ENCODE results near the gene KRT8. TPM values are rescaled to one million over a fixed set of nuclear protein-coding genes. Genes with fewer than 3 reads are reported as not detected.

The KRT8 gene
- total RNA-seq, 2 donors from 2014 or later = 0.33 TPM; not detected in 1

DNA sequence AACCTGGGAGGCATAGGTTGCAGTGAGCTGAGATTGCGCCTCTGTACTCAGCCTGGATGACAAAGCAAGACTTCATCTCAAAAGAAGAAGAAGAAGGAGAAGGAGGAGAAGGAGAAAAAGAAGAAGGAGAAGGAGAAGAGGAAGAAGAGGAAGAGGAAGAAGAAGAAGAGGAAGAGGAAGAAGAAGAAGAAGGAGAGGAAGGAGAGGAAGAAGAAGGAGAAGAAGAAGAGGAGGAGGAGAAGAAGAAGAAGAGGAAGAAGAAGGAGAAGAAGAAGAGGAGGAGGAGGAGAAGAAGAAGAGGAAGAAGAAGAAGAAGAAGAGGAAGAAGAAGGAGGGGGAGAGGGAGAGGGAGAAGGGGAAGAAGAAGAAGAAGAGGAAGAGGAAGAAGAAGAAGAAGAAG, 12.9 kb upstream of the KRT8 start:
- no peak for DNase-seq (ENCODE audit: low spot score)
- ATAC-seq = no peak
- H3K36me3 Mint-ChIP-seq = no peaks in the 10 kb centered on the region
- no peaks in the 10 kb centered on the region for H3K9me3 Mint-ChIP-seq
- peaks cover 0 to 12% of the 10 kb centered on the region in 2 donors for H3K27me3 Mint-ChIP-seq
- no peak overlapping the region for H3K4me3 Mint-ChIP-seq
- H3K27ac Mint-ChIP-seq = no peak overlapping the region
- no peaks in the 10 kb centered on the region for H3K4me1 Mint-ChIP-seq (ENCODE audit: low read depth in 2 of 2)

- no peak for ATAC-seq
These were observed 11.3 kb upstream of the KRT8 start for GRCh38 chr12:52916216-52916615.

DNA sequence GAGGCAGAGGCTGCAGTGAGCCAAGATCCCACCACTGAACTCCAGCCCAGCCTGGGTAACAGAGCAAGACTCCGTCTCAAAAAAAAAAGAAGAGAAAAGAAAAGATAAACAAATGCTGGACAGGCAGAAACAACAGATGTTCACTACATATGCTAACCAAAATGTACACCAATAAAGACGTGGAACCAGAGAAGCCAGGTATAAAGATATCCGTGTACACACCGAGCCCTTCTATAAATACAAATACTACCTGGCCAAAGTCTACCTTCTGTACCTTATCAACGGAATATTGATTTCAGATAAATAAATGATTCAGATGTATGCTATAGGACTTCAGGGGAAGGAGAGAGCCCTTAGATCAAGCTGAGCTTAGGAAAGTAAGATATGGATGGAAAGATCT, 10.8 kb upstream of the KRT8 start:
- H3K4me1 Mint-ChIP-seq (ENCODE audit: low read depth in 2 of 2) = no peaks in the 10 kb centered on the region
- no peak for ATAC-seq
- no peak for DNase-seq (ENCODE audit: low spot score)
- no peak overlapping the region for H3K27ac Mint-ChIP-seq
- no peaks in the 10 kb centered on the region for H3K36me3 Mint-ChIP-seq
- no peak overlapping the region for H3K4me3 Mint-ChIP-seq
- H3K9me3 Mint-ChIP-seq = no peaks in the 10 kb centered on the region
- peaks cover 0 to 12% of the 10 kb centered on the region in 2 donors for H3K27me3 Mint-ChIP-seq

More at GRCh38 chr12:52916216-52916615, 11.3 kb upstream of the KRT8 start:
- H3K9me3 Mint-ChIP-seq = no peaks in the 10 kb centered on the region
- no peak overlapping the region for H3K27ac Mint-ChIP-seq
- H3K27me3 Mint-ChIP-seq = peaks cover 0 to 12% of the 10 kb centered on the region in 2 donors
- no peaks in the 10 kb centered on the region for H3K36me3 Mint-ChIP-seq
- no peak for DNase-seq (ENCODE audit: low spot score)
- no peak overlapping the region for H3K4me3 Mint-ChIP-seq
- H3K4me1 Mint-ChIP-seq (ENCODE audit: low read depth in 2 of 2) = no peaks in the 10 kb centered on the region

GRCh38 chr12:52914576-52915121, 9.8 kb upstream of the KRT8 start:
- ATAC-seq (no peak), DNase-seq (ENCODE audit: low spot score) (no peak)
- Mint-ChIP-seq H3K36me3 (no peaks in the 10 kb centered on the region), H3K4me1 (ENCODE audit: low read depth in 2 of 2) (no peaks in the 10 kb centered on the region), H3K9me3 (no peaks in the 10 kb centered on the region), H3K27me3 (peaks cover 0 to 12% of the 10 kb centered on the region in 2 donors), H3K4me3 (no peak overlapping the region), H3K27ac (no peak overlapping the region)

DNA sequence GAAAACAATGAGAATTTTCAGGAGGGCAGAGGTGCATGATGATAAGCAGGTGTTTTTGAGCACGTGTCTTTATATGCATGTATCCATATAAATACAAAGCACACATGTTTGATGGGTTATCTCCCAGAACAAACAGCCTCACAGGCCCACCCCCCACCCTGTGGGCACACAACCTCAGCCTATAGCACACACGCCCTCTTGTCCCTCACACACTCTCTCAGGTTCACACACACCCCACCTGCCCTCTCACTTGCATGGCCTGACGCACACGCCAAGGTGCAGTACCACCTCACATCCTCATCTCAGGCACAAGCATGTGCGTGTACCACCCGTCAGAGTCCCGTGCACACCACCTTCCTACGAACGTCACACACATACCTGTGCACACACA, 8.6 kb upstream of the KRT8 start:
- H3K4me1 Mint-ChIP-seq (ENCODE audit: low read depth in 2 of 2) = no peaks in the 10 kb centered on the region
- H3K27me3 Mint-ChIP-seq = peaks cover 2 to 11% of the 10 kb centered on the region in 2 donors
- H3K36me3 Mint-ChIP-seq = no peaks in the 10 kb centered on the region
- H3K4me3 Mint-ChIP-seq = no peak overlapping the region
- H3K9me3 Mint-ChIP-seq = no peaks in the 10 kb centered on the region
- DNase-seq (ENCODE audit: low spot score) = no peak
- ATAC-seq = peak in 1 of 2 donors; percentile 33
- no peak overlapping the region for H3K27ac Mint-ChIP-seq

GRCh38 chr12:52912711-52913430, 8.0 kb upstream of the KRT8 start:
- Mint-ChIP-seq H3K27me3 (peaks cover 6 to 13% of the 10 kb centered on the region in 2 donors), H3K27ac (no peak overlapping the region), H3K36me3 (no peaks in the 10 kb centered on the region), H3K9me3 (no peaks in the 10 kb centered on the region), H3K4me1 (ENCODE audit: low read depth in 2 of 2) (no peaks in the 10 kb centered on the region), H3K4me3 (no peak overlapping the region)
- ATAC-seq (no peak), DNase-seq (ENCODE audit: low spot score) (no peak)

- Mint-ChIP-seq H3K27me3 (peaks cover 6 to 13% of the 10 kb centered on the region in 2 donors), H3K27ac (no peak overlapping the region), H3K4me3 (no peak overlapping the region), H3K36me3 (no peaks in the 10 kb centered on the region), H3K9me3 (no peaks in the 10 kb centered on the region), H3K4me1 (ENCODE audit: low read depth in 2 of 2) (peaks cover 0 to 3% of the 10 kb centered on the region in 2 donors)
- DNase-seq (ENCODE audit: low spot score) (no peak), ATAC-seq (no peak)
These were observed 5.5 kb upstream of the KRT8 start for GRCh38 chr12:52910248-52910883.

- Mint-ChIP-seq H3K27me3 (peaks cover 6 to 12% of the 10 kb centered on the region in 2 donors), H3K4me3 (no peak overlapping the region), H3K27ac (no peak overlapping the region), H3K4me1 (ENCODE audit: low read depth in 2 of 2) (peaks cover 0 to 3% of the 10 kb centered on the region in 2 donors), H3K9me3 (no peaks in the 10 kb centered on the region), H3K36me3 (no peaks in the 10 kb centered on the region)
- ATAC-seq = no peak
- DNase-seq (ENCODE audit: low spot score) = no peak
These were observed 4.9 kb upstream of the KRT8 start for GRCh38 chr12:52909796-52910195.

GRCh38 chr12:52909331-52909730, 4.5 kb upstream of the KRT8 start:
- ATAC-seq (no peak), DNase-seq (ENCODE audit: low spot score) (no peak)
- Mint-ChIP-seq H3K27ac (no peak overlapping the region), H3K27me3 (peaks cover 6 to 10% of the 10 kb centered on the region in 2 donors), H3K36me3 (no peaks in the 10 kb centered on the region), H3K4me3 (no peak overlapping the region), H3K9me3 (no peaks in the 10 kb centered on the region), H3K4me1 (ENCODE audit: low read depth in 2 of 2) (peaks cover 0 to 3% of the 10 kb centered on the region in 2 donors)

DNA sequence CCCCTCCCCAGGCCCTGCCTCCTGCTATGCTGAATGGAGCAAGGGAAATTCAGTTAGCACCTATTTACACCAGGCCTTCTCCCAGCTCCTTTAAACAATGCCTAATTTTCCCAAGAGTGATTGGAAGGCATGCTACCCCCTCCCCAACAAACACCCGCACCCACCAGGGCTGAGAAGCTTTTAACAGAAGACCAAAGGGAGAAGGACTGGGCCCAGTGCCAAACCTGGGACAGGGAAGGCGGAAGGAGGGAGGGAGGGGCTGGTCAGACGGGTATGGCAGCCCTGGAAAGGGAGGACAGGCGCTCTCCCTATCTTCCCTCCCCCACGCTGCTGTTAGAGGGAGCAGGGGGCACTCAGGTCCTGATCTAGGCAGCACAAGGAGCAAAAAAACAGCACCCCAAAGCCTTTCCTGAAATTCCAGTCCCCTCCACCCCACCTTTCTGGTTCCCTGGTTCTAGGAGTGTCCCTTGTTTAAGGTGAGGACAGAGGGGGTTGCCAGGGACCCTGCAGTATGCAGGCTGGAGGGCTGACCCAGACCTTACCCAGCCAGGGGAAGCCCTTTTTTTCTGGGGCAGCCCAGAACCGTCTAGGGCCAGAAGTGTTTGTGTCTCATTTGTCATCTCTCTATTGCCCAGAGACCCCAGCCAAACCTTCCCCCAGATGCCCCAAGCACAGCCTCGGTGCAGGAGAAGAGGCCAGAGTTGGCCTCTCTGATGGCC, 2.4 kb upstream of the KRT8 start:
- no peak for DNase-seq (ENCODE audit: low spot score)
- Mint-ChIP-seq H3K27ac (no peak overlapping the region), H3K36me3 (no peaks in the 10 kb centered on the region), H3K4me1 (ENCODE audit: low read depth in 2 of 2) (peaks cover 6 to 7% of the 10 kb centered on the region in 2 donors), H3K4me3 (no peak overlapping the region), H3K27me3 (peaks cover 6 to 13% of the 10 kb centered on the region in 2 donors), H3K9me3 (no peaks in the 10 kb centered on the region)
- ATAC-seq = no peak

GRCh38 chr12:52906191-52906601, 1.3 kb upstream of the KRT8 start:
- no peak overlapping the region for H3K4me3 Mint-ChIP-seq
- no peaks in the 10 kb centered on the region for H3K36me3 Mint-ChIP-seq
- H3K27me3 Mint-ChIP-seq = peaks cover 6 to 13% of the 10 kb centered on the region in 2 donors
- peaks cover 6 to 7% of the 10 kb centered on the region in 2 donors for H3K4me1 Mint-ChIP-seq (ENCODE audit: low read depth in 2 of 2)
- ATAC-seq = no peak
- DNase-seq (ENCODE audit: low spot score) = no peak
- no peaks in the 10 kb centered on the region for H3K9me3 Mint-ChIP-seq
- H3K27ac Mint-ChIP-seq = no peak overlapping the region

- H3K36me3 Mint-ChIP-seq = no peaks in the 10 kb centered on the region
- peaks cover 13 to 20% of the 10 kb centered on the region in 2 donors for H3K27me3 Mint-ChIP-seq
- no peak for DNase-seq (ENCODE audit: low spot score)
- H3K4me1 Mint-ChIP-seq (ENCODE audit: low read depth in 2 of 2) = peaks cover 6 to 7% of the 10 kb centered on the region in 2 donors
- H3K27ac Mint-ChIP-seq = no peak overlapping the region
- H3K4me3 Mint-ChIP-seq = peak overlapping the region; percentile 66
- no peaks in the 10 kb centered on the region for H3K9me3 Mint-ChIP-seq
- ATAC-seq = peak; percentile 58 to 63
These were observed 894 bp downstream of the KRT8 start for GRCh38 chr12:52903855-52904508.

GRCh38 chr12:52903285-52903854, 1.5 kb downstream of the KRT8 start:
- peak overlapping the region; percentile 12 for H3K4me3 Mint-ChIP-seq

More at GRCh38 chr12:52903285-52903854, 1.5 kb downstream of the KRT8 start:
- Mint-ChIP-seq H3K36me3 (no peaks in the 10 kb centered on the region), H3K27ac (no peak overlapping the region), H3K4me1 (ENCODE audit: low read depth in 2 of 2) (peaks cover 6 to 7% of the 10 kb centered on the region in 2 donors), H3K27me3 (peaks cover 11 to 18% of the 10 kb centered on the region in 2 donors), H3K9me3 (no peaks in the 10 kb centered on the region)
- peak; percentile 56 to 77 for ATAC-seq
- no peak for DNase-seq (ENCODE audit: low spot score)
